ENCODE data around the gene CCDC137. TPM values are rescaled to one million over a fixed set of nuclear protein-coding genes. Genes with fewer than 3 reads are reported as not detected.

CCDC137 gene
- total RNA-seq, 4 donors from 2014 or later, result 13.9 to 27.2 (median 17.0) TPM

GRCh38 chr17:81662002-81662401, 4.5 kb upstream of the CCDC137 start:
- DNase-seq, result no peak
- no peaks in the 10 kb centered on the region for H3K9me3 ChIP-seq
- H3K4me1 ChIP-seq, result peaks cover 0 to 11% (median 8%) of the 10 kb centered on the region in 4 donors
- no peak for TF ChIP-seq POLR2A (IDR thresholded peaks at IDR 0.05)
- TF ChIP-seq, protein P1, sequence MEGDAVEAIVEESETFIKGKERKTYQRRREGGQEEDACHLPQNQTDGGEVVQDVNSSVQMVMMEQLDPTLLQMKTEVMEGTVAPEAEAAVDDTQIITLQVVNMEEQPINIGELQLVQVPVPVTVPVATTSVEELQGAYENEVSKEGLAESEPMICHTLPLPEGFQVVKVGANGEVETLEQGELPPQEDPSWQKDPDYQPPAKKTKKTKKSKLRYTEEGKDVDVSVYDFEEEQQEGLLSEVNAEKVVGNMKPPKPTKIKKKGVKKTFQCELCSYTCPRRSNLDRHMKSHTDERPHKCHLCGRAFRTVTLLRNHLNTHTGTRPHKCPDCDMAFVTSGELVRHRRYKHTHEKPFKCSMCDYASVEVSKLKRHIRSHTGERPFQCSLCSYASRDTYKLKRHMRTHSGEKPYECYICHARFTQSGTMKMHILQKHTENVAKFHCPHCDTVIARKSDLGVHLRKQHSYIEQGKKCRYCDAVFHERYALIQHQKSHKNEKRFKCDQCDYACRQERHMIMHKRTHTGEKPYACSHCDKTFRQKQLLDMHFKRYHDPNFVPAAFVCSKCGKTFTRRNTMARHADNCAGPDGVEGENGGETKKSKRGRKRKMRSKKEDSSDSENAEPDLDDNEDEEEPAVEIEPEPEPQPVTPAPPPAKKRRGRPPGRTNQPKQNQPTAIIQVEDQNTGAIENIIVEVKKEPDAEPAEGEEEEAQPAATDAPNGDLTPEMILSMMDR (IDR thresholded peaks at IDR 0.05), result no peak
- no peak overlapping the region for H3K27ac ChIP-seq
- H3K36me3 ChIP-seq, result peaks cover 0 to 5% (median 0%) of the 10 kb centered on the region in 3 donors
- H3K27me3 ChIP-seq, result no peaks in the 10 kb centered on the region
- no peak overlapping the region for H3K4me3 ChIP-seq

GRCh38 chr17:81664051-81664470, 2.5 kb upstream of the CCDC137 start:
- TF ChIP-seq POLR2A (IDR thresholded peaks at IDR 0.05), result no peak
- TF ChIP-seq, protein P1 (IDR thresholded peaks at IDR 0.05), result no peak
- Histone ChIP-seq H3K27me3 (no peaks in the 10 kb centered on the region), H3K27ac (no peak overlapping the region), H3K36me3 (peaks cover 0 to 6% (median 0%) of the 10 kb centered on the region in 3 donors), H3K4me1 (peaks cover 0 to 22% (median 10%) of the 10 kb centered on the region in 4 donors), H3K9me3 (no peaks in the 10 kb centered on the region), H3K4me3 (no peak overlapping the region)
- no peak for DNase-seq

GRCh38 chr17:81665205-81666091, 1.1 kb upstream of the CCDC137 start:
- peak overlapping the region; percentile 79 to 99 (median 90) for H3K4me3 ChIP-seq
- H3K27me3 ChIP-seq, result no peaks in the 10 kb centered on the region
- TF ChIP-seq POLR2A (IDR thresholded peaks at IDR 0.05), result no peak
- TF ChIP-seq, protein P1 (IDR thresholded peaks at IDR 0.05), result no peak
- peak overlapping the region; percentile 87 to 96 (median 88) for H3K27ac ChIP-seq
- peaks cover 0 to 20% (median 0%) of the 10 kb centered on the region in 3 donors for H3K36me3 ChIP-seq
- peaks cover 0 to 22% (median 10%) of the 10 kb centered on the region in 4 donors for H3K4me1 ChIP-seq
- DNase-seq, result peak in 1 of 3 donors; percentile 40
- no peaks in the 10 kb centered on the region for H3K9me3 ChIP-seq

- peak overlapping the region; percentile 87 to 96 (median 88) for H3K27ac ChIP-seq
- peaks cover 0 to 22% (median 10%) of the 10 kb centered on the region in 4 donors for H3K4me1 ChIP-seq
- H3K9me3 ChIP-seq, result no peaks in the 10 kb centered on the region
- peak overlapping the region; percentile 79 to 99 (median 90) for H3K4me3 ChIP-seq
- H3K27me3 ChIP-seq, result no peaks in the 10 kb centered on the region
- peak in 1 of 3 donors; percentile 54 for DNase-seq
- H3K36me3 ChIP-seq, result peaks cover 0 to 26% (median 0%) of the 10 kb centered on the region in 3 donors
- no peak for TF ChIP-seq POLR2A (IDR thresholded peaks at IDR 0.05)
- TF ChIP-seq, protein P1 (IDR thresholded peaks at IDR 0.05), result no peak
Observed at GRCh38 chr17:81666092-81666341, 520 bp upstream of the CCDC137 start.

GRCh38 chr17:81667754-81668153, 1.2 kb downstream of the CCDC137 start:
- Histone ChIP-seq H3K27me3 (no peaks in the 10 kb centered on the region), H3K4me1 (peaks cover 0 to 22% (median 10%) of the 10 kb centered on the region in 4 donors), H3K27ac (no peak overlapping the region), H3K4me3 (peak overlapping the region in 1 of 4 donors; percentile 89), H3K36me3 (peaks cover 0 to 43% (median 0%) of the 10 kb centered on the region in 3 donors), H3K9me3 (no peaks in the 10 kb centered on the region)
- DNase-seq, result no peak
- TF ChIP-seq, protein P1 (IDR thresholded peaks at IDR 0.05), result no peak
- TF ChIP-seq POLR2A (IDR thresholded peaks at IDR 0.05), result no peak
